ENCODE measurements around the gene PRDM7. TPM values are rescaled to one million over a fixed set of nuclear protein-coding genes. Genes with fewer than 3 reads are reported as not detected.

PRDM7 gene
- total and polyA plus RNA-seq, 2 of the 4 experiments (the other 2 are of a cell fraction): not detected

DNA sequence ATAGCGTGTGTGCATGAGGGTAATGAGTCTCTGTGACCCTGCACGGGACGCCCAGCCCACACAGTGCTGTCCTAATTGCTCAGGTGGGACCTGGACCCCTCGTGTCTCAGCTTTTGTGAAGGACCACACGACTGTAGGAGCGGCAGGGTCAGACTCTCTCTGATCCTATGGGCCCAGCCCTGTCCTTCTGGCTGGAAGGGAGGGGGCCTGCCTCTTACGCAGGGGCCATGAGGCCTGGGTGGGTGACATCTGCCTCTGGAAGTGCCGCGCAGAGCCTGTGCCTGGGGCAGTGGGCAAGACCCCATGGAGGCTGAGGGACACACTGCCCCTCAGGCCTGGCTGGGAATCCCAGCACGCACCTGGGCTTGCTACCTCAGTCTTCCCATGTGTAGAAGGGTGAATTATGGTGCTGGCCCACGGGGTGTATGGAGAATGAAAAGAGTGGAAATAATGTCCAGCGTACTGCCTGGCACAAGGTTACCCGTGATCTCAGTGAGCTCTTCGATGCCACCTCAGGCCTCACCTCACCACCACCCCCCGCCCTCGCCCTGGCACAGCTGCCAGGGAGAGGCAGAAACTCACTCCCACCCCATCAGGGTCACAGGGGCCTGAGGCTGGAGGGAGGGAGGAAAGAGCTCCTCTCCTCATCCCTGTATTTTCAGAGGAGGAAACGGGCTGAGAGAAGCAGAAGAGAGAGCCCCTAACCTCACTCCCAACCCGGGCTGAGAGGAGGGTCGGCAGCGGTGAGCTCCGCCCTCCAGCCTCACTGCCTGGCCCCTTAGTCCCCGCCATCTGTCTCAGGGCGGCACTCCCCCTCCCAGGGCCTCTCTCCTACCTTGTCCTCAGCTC, 30.8 kb downstream of the PRDM7 start (continued):
- TF ChIP-seq, protein P1, sequence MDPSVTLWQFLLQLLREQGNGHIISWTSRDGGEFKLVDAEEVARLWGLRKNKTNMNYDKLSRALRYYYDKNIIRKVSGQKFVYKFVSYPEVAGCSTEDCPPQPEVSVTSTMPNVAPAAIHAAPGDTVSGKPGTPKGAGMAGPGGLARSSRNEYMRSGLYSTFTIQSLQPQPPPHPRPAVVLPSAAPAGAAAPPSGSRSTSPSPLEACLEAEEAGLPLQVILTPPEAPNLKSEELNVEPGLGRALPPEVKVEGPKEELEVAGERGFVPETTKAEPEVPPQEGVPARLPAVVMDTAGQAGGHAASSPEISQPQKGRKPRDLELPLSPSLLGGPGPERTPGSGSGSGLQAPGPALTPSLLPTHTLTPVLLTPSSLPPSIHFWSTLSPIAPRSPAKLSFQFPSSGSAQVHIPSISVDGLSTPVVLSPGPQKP (IDR thresholded peaks at IDR 0.05; ENCODE audit: borderline replicate concordance, low read depth, low read length): no peak
- TF ChIP-seq BHLHE40 (IDR thresholded peaks at IDR 0.05; ENCODE audit: low read depth, low read length) (no peak), MAZ (IDR thresholded peaks at IDR 0.05; ENCODE audit: borderline replicate concordance, low read depth, low read length) (no peak), RAD21 (IDR thresholded peaks at IDR 0.05; ENCODE audit: low read length) (no peak), CHD1 (IDR thresholded peaks at IDR 0.05; ENCODE audit: low read depth, low read length) (no peak), MXI1 (IDR thresholded peaks at IDR 0.05; ENCODE audit: borderline replicate concordance, low read depth, low read length) (no peak)

Measured in IMR-90 (cell line).